Esophagus squamous epithelium (tissue), 5 donors: Measurements from ENCODE around the gene TNFAIP6. TPM values are rescaled to one million over a fixed set of nuclear protein-coding genes. Genes with fewer than 3 reads are reported as not detected.

Source experiments
- DNase-seq: peaks from one replicate; lab custom pipeline; 2025; lab: John Stamatoyannopoulos, UW
- H3K27ac ChIP-seq, 4 donors: fragments of 200-600 bp; sonication (generic); one replicate each; pipeline ENCODE4 v1.5.1; 2016 to 2019; ENCODE audit warnings: mild to moderate bottlenecking in 1 of 4
- H3K27me3 ChIP-seq, 4 donors: fragments of 200-600 bp; sonication (generic); 1 replicate in 3 of 4; 2 replicates in 1 of 4; pipeline versions ENCODE4 v1.5.1 to v1.6.0; 2017 to 2021; ENCODE audit warnings: antibody characterized with exemption in 1 of 4
- H3K36me3 ChIP-seq, 3 donors: fragments of 200-600 bp; sonication (generic); one replicate each; pipeline ENCODE4 v1.5.1; 2016 to 2019
- H3K4me1 ChIP-seq, 3 donors: fragments of 200-600 bp; sonication (generic); one replicate each; pipeline ENCODE4 v1.5.1; 2017 to 2019
- H3K4me3 ChIP-seq, 4 donors: fragments of 200-600 bp; sonication (generic); 1 replicate in 3 of 4; 2 replicates in 1 of 4; pipeline ENCODE4 v1.5.1; 2016 to 2019; ENCODE audit warnings: mild to moderate bottlenecking in 2 of 4, moderate library complexity in 1 of 4
- H3K9me3 ChIP-seq, 3 donors: fragments of 200-600 bp; sonication (generic); one replicate each; pipeline ENCODE4 v1.5.1; 2016 to 2019
- CTCF ChIP-seq, 6 experiments: fragments of 450-650 bp in 4 of 6; fragments of 200-600 bp in 2 of 6; sonication (generic) in 2 of 6; IDR thresholded peaks; one replicate each; pipeline ENCODE4 v1.5.1; 2016 to 2019; ENCODE audit warnings: antibody characterized with exemption in 6 of 6, mild to moderate bottlenecking in 4 of 6, moderate library complexity in 4 of 6
- POLR2A ChIP-seq, 4 donors: fragments of 450-650 bp; IDR thresholded peaks; one replicate each; pipeline ENCODE4 v1.6.1; 2017; ENCODE audit warnings: antibody characterized with exemption in 4 of 4, mild to moderate bottlenecking in 4 of 4, moderate library complexity in 3 of 4
- WGBS, 2 donors: methylation state at CpG; one replicate each; pipeline ENCODE4 v1.1.5; 2018; 5-methylcytosine and 5-hydroxymethylcytosine counted together
- intact Hi-C: fragments of 100-400 bp; cut with DNase I; formaldehyde crosslinking; loops from one replicate; pipeline ENCODE4 v1.15.0; 2022
- total RNA-seq, 4 donors: library from RNA; depleted of rRNA; stranded (reverse); fragments of >200 nt; gene quantifications; one replicate each; pipeline ENCODE4 v1.1.0, GENCODE V29; 2016
- donor health status: DM: yes; HTN: yes; CAD: no.

TNFAIP6 gene
- total RNA-seq, 4 donors from 2014 or later = 0.95 to 3.3 (median 1.2) TPM; not detected in 1

- TF ChIP-seq POLR2A (IDR thresholded peaks at IDR 0.05) (no peak), CTCF (IDR thresholded peaks at IDR 0.05) (no peak)
- H3K27me3 ChIP-seq = no peaks in the 10 kb centered on the region
- H3K9me3 ChIP-seq = no peaks in the 10 kb centered on the region
- intact Hi-C loops = no loop called here
- no peak for DNase-seq
- H3K4me1 ChIP-seq = no peaks in the 10 kb centered on the region
- no peak overlapping the region for H3K4me3 ChIP-seq
- H3K27ac ChIP-seq = no peak overlapping the region
- WGBS, 2 donors = 54 to 77% methylated on average over 4 of the region's 4 CpGs
- H3K36me3 ChIP-seq = no peaks in the 10 kb centered on the region
These were observed 6.7 kb upstream of the TNFAIP6 start for GRCh38 chr2:151350579-151351195.

DNA sequence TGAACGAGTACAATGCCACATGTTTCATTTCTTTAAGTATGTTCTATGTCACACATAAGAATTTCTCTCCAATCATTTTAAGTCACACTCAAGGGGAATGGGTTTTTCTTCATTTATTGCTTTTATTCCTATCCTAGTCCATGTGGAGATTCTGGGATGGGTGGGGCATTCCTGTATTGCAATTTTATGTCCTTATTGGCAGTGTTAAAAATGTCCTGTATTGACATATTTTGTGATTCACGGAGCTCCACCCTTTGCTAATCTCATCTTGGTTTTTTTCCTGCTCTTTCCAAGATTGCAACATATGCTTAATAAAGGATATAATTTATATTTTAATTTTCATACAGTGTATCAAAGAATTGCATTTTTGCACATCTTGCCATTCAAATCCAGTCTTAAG is 3.4 kb upstream of the TNFAIP6 start:
- intact Hi-C loops = no loop called here
- Histone ChIP-seq H3K9me3 (no peaks in the 10 kb centered on the region), H3K27me3 (no peaks in the 10 kb centered on the region), H3K4me1 (peaks cover 0 to 2% (median 0%) of the 10 kb centered on the region in 3 donors), H3K36me3 (no peaks in the 10 kb centered on the region), H3K27ac (no peak overlapping the region), H3K4me3 (no peak overlapping the region)
- DNase-seq = no peak
- TF ChIP-seq POLR2A (IDR thresholded peaks at IDR 0.05) (no peak), CTCF (IDR thresholded peaks at IDR 0.05) (no peak)
- WGBS, 2 donors = 47 to 67% methylated on average over 2 of the region's 2 CpGs

- intact Hi-C loops = no loop called here
- DNase-seq = no peak
- H3K27me3 ChIP-seq = no peaks in the 10 kb centered on the region
- H3K4me1 ChIP-seq = peaks cover 0 to 2% (median 0%) of the 10 kb centered on the region in 3 donors
- H3K36me3 ChIP-seq = no peaks in the 10 kb centered on the region
- H3K9me3 ChIP-seq = no peaks in the 10 kb centered on the region
- no peak overlapping the region for H3K27ac ChIP-seq
- no peak overlapping the region for H3K4me3 ChIP-seq
- TF ChIP-seq POLR2A (IDR thresholded peaks at IDR 0.05) (no peak), CTCF (IDR thresholded peaks at IDR 0.05) (no peak)
- 97 to 98% methylated on average over 8 of the region's 8 CpGs for WGBS, 2 donors
These were observed 2.6 kb upstream of the TNFAIP6 start for GRCh38 chr2:151354807-151355206.

GRCh38 chr2:151358166-151358970 is 976 bp downstream of the TNFAIP6 start:
- TF ChIP-seq POLR2A (IDR thresholded peaks at IDR 0.05) (no peak), CTCF (IDR thresholded peaks at IDR 0.05) (no peak)
- Histone ChIP-seq H3K27me3 (no peaks in the 10 kb centered on the region), H3K36me3 (no peaks in the 10 kb centered on the region), H3K4me1 (peaks cover 0 to 2% (median 0%) of the 10 kb centered on the region in 3 donors), H3K27ac (no peak overlapping the region), H3K4me3 (peak overlapping the region in 1 of 4 donors; percentile 21), H3K9me3 (no peaks in the 10 kb centered on the region)
- WGBS, 2 donors = 70 to 91% methylated on average over 4 of the region's 4 CpGs
- no peak for DNase-seq
- intact Hi-C loops = no loop called here
